GM19468 (cell line): ENCODE results near the gene MTCH1.
"Not testable (repeated sequence)": the region's sequence is repeated elsewhere in the genome, so short reads cannot be mapped to it uniquely, and the experiment has no call there.

Experiments
- ATAC-seq: cut with Tn5 transposase; IDR thresholded peaks from one replicate; pipeline ENCODE4 v1.9.1; 2021; ENCODE audit warnings: mild to moderate bottlenecking, moderate library complexity, moderate number of reproducible peaks; ENCODE audit not compliant: unreplicated experiment; ENCODE audit errors: extremely low read depth

Gene MTCH1

DNA sequence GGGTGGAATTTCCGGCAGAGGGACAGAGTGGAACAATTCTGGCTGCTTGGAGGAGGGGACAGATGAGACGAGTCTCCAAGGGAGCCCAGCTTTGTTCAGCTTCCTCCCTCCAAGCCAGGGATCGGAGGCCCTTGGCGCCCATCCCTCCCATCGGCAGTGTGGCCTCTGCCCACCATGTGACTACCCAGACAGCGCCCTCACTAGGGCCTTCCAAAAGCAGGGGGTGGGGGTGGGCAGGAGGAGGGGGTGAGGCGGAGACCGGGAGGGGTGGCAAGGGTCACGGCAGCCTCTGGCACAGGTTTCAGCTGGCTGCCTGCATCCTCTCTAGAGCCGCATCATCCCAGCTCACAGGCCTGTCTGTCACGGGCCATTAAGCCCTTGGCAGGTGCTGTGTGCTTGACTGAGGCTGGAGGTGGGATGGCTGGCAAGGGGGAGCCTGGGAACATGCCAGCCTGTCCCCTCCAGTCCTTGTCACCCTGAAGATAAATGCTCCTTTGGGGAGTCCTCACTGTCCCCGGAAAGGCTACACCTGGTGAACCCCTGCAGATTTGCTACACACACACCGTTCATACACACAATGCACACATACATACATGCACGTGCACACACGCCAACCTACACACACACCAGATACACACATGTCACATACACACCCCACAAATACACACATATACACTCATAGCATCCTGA, 13.2 kb upstream of the MTCH1 start:
- no peak for ATAC-seq

DNA sequence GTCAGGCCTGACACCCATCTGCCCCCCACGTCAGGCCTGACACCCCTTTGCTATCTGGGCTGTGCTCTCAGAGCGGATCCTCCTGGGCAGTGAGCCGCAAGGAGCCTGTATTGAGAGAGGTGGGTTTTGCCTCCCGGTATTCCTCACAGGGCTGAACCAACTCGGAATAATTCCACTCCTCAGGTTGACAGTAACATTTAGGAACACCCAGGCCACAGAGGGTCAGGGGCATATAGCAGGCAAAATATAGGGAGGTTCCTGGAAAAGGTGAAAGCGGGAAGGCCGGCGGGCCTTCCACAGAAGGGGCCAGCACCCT, 12.7 kb upstream of the MTCH1 start:
- ATAC-seq, result no peak

DNA sequence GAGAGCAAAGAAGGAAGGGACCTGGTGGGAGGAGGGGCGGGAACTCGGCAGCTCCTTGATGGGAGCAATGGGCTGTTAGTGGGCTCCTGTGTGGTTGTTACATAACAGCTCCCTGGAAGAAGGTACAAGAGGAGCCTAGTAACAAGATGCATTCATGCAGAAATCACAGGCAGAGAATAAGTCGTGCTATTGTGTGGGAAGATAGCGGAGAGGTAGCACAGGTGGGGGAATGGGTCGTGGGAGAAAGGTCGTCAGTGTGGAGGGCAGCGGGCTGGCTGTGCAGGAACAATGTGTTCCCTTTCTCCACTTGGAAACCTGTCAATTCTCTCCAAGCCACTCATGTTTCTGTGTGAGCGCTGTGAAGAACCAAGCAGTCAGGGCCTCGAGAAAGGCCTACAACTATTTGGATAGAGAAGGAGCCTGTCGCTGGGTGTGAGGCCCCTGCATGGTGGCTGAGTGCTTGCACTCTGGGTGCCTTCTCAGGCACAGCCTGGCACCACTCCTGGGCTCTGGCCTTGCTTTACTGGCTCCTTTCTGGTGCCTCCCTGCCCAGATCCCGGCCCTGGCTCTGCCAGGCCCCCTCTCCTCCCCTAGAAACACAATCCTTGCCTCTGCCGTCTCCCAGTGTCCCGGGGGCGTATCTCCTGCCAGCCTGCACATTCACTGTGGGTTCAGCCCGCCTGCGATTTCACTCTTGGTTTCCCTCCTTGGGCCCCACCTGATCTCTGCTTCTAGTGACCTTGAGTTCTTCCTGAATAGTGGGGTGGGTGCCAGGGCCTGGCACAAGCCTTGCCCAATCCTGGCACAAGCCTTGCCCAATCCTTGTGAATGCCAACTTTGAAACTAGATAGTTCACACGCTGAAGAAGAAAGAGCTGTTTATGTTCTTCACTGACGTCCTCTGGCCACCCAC, 12.1 kb upstream of the MTCH1 start:
- ATAC-seq, result no peak

DNA sequence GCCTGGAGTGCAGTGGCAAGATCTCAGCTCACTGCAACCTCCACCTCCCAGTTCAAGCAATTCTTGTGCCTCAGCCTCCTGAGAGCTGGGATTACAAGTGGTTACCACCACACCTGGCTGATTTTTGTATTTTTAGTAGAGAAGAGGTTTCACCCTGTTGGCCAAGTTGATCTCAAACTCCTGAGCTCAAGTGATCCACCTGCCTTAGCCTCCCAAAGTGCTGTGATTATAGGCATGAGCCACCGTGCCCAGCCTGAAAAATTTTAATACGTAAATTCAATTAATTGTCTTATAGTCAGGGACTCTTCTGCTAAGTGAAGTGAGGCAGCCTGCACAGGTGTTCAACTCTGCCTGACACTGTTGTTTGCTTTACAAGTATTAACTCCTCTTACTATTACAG, 4.4 kb upstream of the MTCH1 start:
- ATAC-seq, result not testable (repeated sequence)

DNA sequence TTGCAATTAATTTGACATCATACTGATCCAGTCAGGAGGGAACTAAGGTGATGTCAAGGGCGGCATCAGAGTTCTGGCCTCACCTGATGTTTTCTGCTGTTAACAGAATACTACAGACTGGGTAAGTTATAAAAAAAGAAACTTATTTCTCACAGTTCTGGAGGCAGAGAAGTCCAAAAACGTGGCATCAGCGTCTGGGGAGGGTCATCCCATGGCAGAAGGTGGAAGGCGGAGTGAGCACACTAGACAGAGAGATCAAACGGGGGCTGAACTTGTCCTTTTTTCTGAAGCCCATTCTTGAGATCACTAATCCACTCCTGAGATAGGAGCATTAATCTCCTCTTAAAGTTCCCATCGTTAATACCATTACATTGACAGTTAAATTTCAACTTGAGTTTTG, 3.3 kb upstream of the MTCH1 start:
- ATAC-seq, result no peak

DNA sequence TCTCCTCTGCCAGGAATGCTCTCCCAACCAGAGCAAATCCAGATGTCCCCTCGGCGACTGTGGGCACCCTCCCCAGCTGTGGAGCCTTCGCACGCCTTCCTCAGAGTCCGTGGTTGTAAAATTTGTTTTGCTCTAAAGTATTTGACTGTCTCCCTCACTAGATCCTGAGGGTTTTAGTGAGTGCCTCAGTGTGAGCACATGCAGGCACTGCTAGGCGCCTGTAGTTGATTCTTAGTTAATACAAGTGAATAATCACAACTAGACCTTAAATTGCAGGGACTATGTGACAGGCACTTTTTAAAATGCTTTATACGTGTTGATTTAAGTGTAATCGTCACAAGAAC, 680 bp upstream of the MTCH1 start:
- ATAC-seq, result no peak

DNA sequence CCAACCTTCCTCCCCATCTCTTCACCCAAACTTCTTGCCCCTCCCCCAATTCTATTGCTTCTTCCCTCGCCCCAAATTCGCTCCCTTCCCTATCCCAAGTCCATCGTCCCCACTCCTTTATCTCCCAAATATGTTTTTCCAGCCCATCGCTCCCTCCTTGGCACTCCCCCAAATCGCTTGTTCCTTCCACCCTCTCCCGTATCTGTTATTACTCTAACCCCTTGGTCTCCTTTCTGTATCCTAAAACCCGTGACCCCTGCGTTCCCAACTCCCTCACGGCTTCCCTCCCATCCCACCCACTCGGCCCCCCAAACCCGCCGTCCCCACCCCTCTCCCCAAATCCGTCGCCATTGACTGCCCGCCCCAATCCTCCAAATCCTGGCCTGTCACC, 584 bp downstream of the MTCH1 start:
- ATAC-seq, result no peak

DNA sequence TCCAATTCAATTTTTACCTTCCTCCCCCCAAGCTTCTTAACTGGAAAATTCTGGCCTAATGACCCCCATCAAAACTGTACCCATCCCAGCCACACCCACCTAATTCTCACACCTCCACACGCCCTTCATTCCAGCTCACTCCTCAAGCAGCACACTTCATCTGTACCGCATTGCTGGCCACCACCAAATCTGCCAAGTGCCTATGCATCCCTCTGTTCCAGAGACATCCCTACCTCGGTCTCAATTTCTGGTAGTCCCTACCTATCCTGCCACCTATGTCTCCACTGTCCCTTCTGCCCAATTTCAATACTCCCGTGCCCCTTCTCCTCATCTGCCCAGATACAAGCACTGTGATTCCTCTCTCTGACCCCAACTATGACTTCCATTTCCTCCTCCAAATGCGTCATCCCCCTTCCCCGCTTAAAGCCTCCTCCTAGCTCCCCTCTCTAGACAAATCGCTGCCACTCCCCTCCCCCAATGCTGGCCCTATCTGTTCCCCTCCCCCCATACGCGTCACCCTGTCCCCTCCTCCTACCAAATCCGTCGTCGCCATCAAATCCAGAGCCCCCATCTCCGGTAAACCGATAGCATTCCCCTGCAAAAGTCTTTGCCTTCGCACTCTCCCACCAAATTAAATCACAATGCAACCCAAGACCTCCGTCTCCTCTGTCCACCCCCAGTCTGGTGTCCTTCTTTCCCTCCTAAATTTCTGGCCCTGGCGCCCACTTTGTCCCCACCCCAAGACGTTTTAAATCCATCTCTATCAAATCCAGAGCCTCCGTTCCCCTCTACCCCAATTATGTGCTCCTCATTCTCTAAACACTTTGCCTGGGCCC, 1.2 kb downstream of the MTCH1 start:
- no peak for ATAC-seq

DNA sequence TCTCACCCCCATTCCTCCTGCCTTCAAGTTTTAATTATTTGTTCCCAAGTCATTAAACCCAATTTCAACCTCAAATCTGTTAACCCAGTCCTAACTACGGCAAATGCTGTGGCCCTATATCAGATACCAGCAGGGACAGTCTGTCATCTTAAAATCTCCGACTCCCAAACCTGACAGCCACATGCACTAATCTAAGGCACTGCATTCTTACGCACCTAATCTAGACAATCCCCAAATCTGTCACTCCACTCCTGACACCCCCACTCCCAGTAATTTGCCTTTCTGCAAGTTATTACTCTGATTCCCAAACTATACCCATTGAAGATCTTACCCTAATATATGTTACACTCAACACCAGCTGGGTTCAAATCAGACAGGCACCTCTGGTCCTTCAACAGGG, 2.5 kb downstream of the MTCH1 start:
- ATAC-seq, result no peak

DNA sequence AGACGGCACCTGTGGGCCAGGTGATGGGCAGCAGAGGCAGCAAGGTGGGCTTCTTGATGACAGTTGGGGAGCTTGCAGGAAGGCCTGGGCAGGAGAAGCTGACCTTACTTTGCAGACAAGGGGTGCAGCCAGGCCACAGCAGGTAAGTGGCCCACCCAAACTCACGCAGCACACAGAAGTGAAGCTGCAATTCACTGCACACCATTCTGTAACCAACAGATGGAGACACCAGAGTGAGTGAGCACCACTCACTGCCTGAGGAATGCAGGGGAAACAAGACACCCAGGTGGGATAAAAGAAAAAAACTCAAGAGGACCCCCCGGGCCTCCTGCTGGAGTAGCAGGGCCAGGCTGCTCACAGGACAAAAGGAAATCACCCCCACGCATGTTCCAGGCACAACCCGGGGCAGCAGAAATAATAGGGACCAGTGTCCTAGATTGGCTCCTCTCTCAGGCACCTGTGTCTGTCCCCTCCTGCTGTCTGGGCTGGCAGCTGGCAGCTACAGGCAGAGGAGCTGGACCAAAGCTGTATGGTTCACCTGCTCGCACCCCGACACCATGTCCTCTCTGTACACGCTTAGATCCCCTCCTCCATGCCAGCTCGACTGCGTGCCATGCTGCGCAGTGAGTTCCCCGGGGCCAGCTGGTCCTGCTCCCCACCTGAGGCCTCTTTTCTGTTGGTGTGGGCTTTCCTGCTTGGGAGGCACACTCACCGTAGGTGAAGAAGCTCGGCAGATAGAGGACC, 4.9 kb downstream of the MTCH1 start:
- ATAC-seq, result no peak

DNA sequence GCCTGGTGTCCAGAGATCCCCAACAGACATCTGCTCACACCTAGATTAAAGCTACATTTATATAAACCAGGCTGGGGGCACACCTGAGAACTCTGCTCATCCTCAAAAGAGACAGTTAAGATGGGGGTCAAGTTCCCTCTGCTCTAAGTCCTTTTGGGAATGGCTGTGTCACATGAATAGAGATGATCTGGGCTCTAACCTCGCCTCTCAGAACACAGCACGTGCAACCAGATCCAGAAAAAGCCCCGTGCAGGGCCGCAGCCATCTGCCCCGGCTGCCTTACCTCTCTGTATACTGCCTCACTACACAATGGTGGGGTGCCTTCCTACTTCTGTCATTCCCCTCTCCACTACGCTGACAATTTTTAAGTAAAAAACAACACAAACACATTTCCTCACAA, 5.9 kb downstream of the MTCH1 start:
- no peak for ATAC-seq

DNA sequence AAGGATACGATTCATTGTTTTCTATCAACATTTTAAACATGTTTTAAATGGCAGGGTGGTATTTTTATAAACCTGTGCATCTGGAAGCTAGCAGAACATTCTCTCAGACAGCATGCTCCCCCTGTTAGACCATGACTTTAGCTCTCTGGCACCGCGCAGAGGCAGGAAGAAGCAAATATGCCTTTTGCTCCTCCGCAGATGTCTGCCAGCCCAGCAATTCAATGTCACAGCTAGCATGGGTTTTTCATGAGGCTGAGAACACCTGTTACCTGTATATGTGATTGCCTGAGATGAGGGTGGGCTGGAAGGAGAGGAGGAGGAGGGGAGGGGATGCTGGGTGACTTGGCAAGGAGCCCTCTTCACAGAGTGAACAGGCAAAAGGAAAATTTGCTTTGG, 6.7 kb downstream of the MTCH1 start:
- ATAC-seq, result no peak

DNA sequence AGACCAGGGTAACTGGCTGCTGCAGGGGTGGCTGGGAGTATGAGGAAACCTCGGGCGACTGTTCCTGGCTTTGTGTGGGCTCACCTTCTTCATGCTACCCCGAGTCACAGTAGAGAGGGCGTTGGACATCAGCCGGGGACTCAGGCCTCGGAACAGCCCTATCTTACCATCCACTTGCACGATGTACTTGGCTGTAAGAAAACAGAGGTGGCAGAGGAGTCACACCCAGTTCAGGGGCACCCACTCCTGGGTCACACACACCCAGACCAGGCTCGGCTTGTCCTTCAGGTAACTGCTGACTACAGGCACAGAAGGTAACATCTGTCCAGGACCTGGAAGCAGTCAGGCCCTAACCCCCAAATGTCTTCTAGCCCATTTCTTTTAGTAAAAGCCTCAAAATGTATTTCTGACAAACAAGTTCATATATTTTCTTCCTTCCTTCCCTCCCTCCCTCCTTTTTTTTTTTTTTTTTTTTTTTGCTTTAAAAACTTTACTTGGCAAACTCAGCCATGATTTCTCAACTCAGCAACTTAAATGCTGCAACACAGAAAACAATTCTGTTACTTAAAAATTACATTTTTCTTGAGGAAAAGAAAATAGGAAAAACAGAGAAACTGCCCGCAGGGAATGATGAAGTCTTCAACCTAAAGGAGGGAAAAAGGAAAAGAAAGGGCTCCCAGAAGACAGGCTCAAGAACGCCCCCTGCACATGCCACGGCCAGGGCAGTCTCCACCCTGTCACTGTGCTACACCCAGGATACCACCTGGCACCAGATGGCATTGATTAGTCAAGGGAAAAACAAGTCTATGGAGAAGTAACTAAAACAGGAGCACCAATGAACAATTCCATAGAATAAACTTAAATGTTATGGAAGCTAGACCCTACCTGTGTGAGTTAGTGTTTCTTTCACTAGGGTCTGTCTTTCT, 7.3 kb downstream of the MTCH1 start:
- no peak for ATAC-seq

DNA sequence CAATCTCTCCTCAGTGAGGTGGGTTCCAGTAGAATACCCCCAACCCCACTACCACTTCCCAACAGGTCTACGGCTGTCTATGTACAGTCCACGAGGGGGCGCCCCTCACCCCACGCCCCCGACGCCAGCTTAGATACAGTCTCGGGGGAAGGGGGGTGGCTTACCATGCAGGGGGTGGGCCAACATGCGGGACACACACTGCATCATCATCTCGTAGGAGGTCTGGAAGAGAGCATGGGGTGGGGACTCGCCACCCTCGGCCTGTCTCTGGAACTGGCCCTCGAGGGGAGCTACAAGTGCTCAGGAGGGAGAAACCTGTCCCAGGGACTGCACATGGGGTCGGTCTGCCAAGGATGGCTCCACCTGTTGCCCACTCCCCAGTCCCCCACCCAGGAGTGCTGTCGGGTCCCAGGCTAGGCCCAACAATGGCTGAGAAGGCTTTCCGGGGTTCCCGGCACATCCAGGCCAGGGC, 8.5 kb downstream of the MTCH1 start:
- ATAC-seq, result no peak

DNA sequence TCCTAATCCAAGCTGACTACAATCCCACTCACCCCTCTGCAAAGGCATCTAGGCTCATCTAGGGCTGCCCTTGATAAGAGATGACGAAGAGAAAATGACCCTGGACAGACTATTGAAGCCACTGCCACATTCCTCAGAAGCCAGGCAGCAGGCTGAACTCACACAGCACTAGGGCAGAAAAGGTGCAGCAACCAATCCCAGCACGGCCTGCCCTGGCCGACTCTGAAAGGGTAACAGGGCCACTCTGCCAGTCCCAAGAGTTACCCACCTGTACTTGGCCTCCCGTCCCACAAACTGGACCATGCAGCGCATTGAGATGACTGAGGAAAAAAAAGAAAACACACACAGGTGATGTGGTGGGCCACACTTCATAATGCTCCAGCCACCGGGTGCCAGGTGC, 9.1 kb downstream of the MTCH1 start:
- no peak for ATAC-seq

DNA sequence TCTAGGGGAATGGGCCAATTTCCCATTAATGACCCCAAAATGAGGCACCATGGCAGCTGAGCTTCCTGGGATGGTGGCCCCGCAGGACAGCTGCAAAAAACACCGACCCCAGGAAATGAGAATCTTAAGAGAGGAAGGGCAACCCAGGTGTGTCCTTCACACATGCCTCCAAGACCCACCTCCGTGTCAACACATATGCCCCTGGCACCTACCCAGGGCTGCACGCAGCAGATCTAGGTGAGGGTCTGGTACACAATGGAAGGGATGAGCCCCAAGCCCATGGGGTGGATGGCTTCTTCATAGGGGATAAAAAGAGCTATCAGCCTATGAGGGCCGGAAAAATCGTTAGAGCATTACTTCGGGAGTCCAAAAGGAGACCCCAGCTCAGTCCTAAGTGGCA, 9.5 kb downstream of the MTCH1 start:
- ATAC-seq, result no peak

DNA sequence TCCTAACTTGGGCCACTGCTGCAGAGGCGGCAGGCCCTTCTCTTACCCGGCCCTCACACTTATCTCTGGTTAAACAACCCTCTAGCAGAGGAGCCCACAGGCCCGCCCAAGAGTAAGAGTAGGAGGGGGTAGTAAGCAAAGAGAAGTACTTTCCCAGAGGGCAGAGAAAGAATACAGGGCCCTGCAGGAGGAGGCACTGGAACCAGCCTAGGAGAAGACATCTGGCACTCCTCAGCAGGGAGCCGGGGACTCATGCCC, 10.1 kb downstream of the MTCH1 start:
- no peak for ATAC-seq

DNA sequence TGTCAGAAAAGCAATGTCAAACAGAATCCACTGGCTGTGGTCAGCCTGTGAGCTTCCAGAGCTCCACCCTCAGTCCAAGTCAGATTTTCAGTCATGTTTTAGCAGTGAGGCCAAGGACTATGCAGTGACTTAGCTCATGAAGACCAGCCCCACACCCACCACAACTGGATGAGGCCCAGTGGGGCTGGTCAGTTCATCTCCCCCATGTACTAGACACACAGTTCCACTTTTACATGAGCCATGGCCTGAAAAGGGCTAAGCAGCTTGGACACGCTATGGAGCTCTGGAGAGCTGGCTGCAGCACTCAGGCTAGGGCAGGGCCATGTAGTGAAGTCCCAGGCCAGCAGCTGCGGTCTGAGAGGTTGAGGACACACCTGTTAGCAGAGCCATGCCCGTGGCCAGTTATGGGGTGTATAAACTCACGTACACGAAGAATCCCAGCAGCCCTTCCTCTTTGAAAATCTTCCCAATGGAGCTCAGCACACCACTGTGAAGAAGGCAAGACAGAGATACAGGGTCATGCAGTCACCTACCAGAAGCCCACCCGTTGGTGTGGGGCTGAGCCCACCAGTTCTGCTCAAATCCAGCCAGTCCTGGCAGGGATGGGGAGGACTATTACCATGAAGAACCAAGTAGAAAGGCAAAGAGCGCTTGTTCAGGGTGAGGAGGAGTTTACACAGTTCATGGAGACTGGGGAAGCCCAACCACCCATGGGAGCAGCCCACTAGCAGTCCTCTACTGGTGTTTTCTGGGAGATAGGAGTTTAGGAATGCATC, 10.6 kb downstream of the MTCH1 start:
- no peak for ATAC-seq

DNA sequence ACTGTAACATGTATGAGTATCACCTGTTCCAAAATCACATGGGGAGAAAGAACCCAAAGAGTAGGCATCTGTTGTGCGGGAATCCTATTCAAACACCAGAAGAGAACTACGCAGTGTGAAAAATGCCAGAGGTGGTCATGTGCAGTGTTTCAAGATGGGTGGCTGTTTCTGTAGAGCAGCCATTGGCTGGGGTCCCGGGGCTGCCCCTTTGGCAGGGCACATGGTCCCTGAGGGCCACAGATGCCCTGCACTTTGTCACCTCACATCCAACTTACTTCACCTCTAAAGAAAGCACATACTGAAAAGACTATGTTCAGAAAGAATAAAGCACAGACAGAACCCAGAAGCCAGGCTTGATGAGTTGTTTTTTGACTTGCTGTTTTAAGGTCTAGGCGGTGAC, 12.3 kb downstream of the MTCH1 start:
- no peak for ATAC-seq
